B cell (primary cell): ENCODE measurements around the gene PTP4A1. TPM values are rescaled to one million over a fixed set of nuclear protein-coding genes. Genes with fewer than 3 reads are reported as not detected.

ENCODE experiments used
- ATAC-seq: fragments of 200-7000 bp; cut with Tn5 transposase; one replicate; pipeline ENCODE4 v1.10.0; 2021; ENCODE audit warnings: low read depth, mild to moderate bottlenecking, moderate number of reproducible peaks, moderate library complexity
- CTCF ChIA-PET: fragments of 350-600 bp; sonication (Branson Sonifier 250); formaldehyde crosslinking; loops from one replicate; lab custom pipeline; 2021; ENCODE audit warnings: antibody characterized with exemption, inconsistent platforms; lab: Charles Lee
- POLR2A ChIA-PET: fragments of 350-600 bp; sonication (Branson Sonifier 250); formaldehyde crosslinking; loops from one replicate; lab custom pipeline; 2021; ENCODE audit warnings: antibody characterized with exemption; lab: Charles Lee
- DNase-seq: peaks from one replicate; pipeline ENCODE4 v3.0.0; 2013
- H2AFZ ChIP-seq: 2 replicates; pipeline ENCODE4 v1.6.1; 2012; ENCODE audit warnings: mild to moderate bottlenecking, low read depth, low read length; ENCODE audit not compliant: insufficient read depth, poor library complexity, severe bottlenecking
- H3K27ac ChIP-seq, 2 donors: 1 replicate in 1 of 2; 2 replicates in 1 of 2; pipeline ENCODE4 v1.5.1; 2012 to 2013; ENCODE audit warnings: low read length in 2 of 2, mild to moderate bottlenecking in 2 of 2, moderate library complexity in 1 of 2
- H3K27me3 ChIP-seq, 4 experiments: fragments of 200-600 bp in 1 of 4; sonication (generic) in 1 of 4; replicated peaks in 1 of 4; 1 replicate in 2 of 4; 2 replicates in 2 of 4; pipeline versions ENCODE4 v1.6.1 to v1.7.0; 2013 to 2016; ENCODE audit warnings: low read length in 3 of 4, mild to moderate bottlenecking in 2 of 4, mixed read lengths in 1 of 4, moderate library complexity in 1 of 4; ENCODE audit not compliant: insufficient read depth in 4 of 4, control insufficient read depth in 3 of 4; ENCODE audit errors: control extremely low read depth in 1 of 4
- H3K36me3 ChIP-seq, 2 experiments: replicated peaks in 1 of 2; 1 replicate in 1 of 2; 2 replicates in 1 of 2; pipeline versions ENCODE4 v1.6.1 to v1.7.1; 2013; ENCODE audit warnings: low read length in 1 of 2; ENCODE audit not compliant: insufficient read depth in 2 of 2, control insufficient read depth in 1 of 2; ENCODE audit errors: control extremely low read depth in 1 of 2, extremely low read depth in 1 of 2
- H3K4me1 ChIP-seq, 2 donors: fragments of 200-600 bp in 1 of 2; sonication (generic) in 1 of 2; 1 replicate in 1 of 2; 2 replicates in 1 of 2; pipeline versions ENCODE4 v1.5.1 to v1.6.1; 2013 to 2017; ENCODE audit warnings: low read length in 2 of 2; ENCODE audit not compliant: control insufficient read depth in 2 of 2, insufficient read depth in 2 of 2
- H3K4me2 ChIP-seq: replicated peaks from 2 replicates; pipeline ENCODE3; 2012; ENCODE audit warnings: mild to moderate bottlenecking, low read depth, low read length; ENCODE audit not compliant: poor library complexity, severe bottlenecking
- H3K4me3 ChIP-seq, 5 experiments: fragments of 200-600 bp in 1 of 5; sonication (generic) in 1 of 5; 1 replicate in 3 of 5; 2 replicates in 2 of 5; pipeline versions ENCODE4 v1.5.1 to v1.7.0; 2011 to 2016; ENCODE audit warnings: low read length in 4 of 5, mild to moderate bottlenecking in 4 of 5, low read depth in 2 of 5, control low read depth in 1 of 5, moderate library complexity in 1 of 5; ENCODE audit not compliant: insufficient read depth in 1 of 5; ENCODE audit errors: control extremely low read depth in 1 of 5, extremely low read depth in 1 of 5
- H3K79me2 ChIP-seq: fragments of 200-600 bp; sonication (generic); one replicate; pipeline ENCODE4 v1.6.0; 2016; ENCODE audit warnings: low read length; ENCODE audit not compliant: control insufficient read depth, insufficient read depth
- H3K9ac ChIP-seq: fragments of 200-600 bp; sonication (generic); 2 replicates; pipeline ENCODE4 v1.6.1; 2017; ENCODE audit warnings: mild to moderate bottlenecking, low read length, moderate library complexity
- H3K9me3 ChIP-seq, 3 donors: one replicate each; pipeline versions ENCODE4 v1.6.1 to v1.7.1; 2013; ENCODE audit warnings: low read length in 2 of 3; ENCODE audit not compliant: control insufficient read depth in 2 of 3, insufficient read depth in 1 of 3; ENCODE audit errors: control extremely low read depth in 1 of 3
- H4K20me1 ChIP-seq: 2 replicates; pipeline ENCODE4 v1.6.0; 2012; ENCODE audit warnings: mild to moderate bottlenecking, low read length; ENCODE audit not compliant: insufficient read depth, control insufficient read depth, poor library complexity, severe bottlenecking
- H3K27ac Mint-ChIP-seq: one replicate; pipeline ENCODE4 v1.8.0; 2021; ENCODE audit warnings: mixed read lengths
- H3K27me3 Mint-ChIP-seq: one replicate; pipeline ENCODE4 v1.8.0; 2021; ENCODE audit warnings: mixed read lengths
- H3K4me1 Mint-ChIP-seq: one replicate; pipeline ENCODE4 v1.8.0; 2021; ENCODE audit warnings: mixed read lengths
- H3K4me3 Mint-ChIP-seq: one replicate; pipeline ENCODE4 v1.8.0; 2021; ENCODE audit warnings: mixed read lengths
- H3K9me3 Mint-ChIP-seq: one replicate; pipeline ENCODE4 v1.8.0; 2022; ENCODE audit warnings: mixed read lengths; ENCODE audit not compliant: insufficient read depth
- EZH2 ChIP-seq: IDR thresholded peaks from 2 replicates; pipeline ENCODE4 v1.6.1; 2012; ENCODE audit warnings: borderline replicate concordance, low read depth, mild to moderate bottlenecking, moderate library complexity, low read length; ENCODE audit not compliant: insufficient read depth, poor library complexity, severe bottlenecking
- WGBS: methylation state at CpG from one replicate; pipeline ENCODE4 v1.1.5; 2013; ENCODE audit warnings: missing lambda C conversion rate; ENCODE audit not compliant: insufficient coverage; 5-methylcytosine and 5-hydroxymethylcytosine counted together
- intact Hi-C: fragments of 100-400 bp; cut with micrococcal nuclease; formaldehyde crosslinking; loops from one replicate; pipeline ENCODE4 v1.10.0; 2022
- polyA plus RNA-seq: library from polyadenylated mRNA; depleted of rRNA; stranded (reverse); fragments of >200 nt; gene quantifications from 2 replicates; pipeline ENCODE4 v1.2.3, GENCODE V29; 2012
- total RNA-seq, 2 donors: library from RNA; stranded (reverse); fragments of 120-200 nt in 1 of 2; gene quantifications; 1 replicate in 1 of 2; 2 replicates in 1 of 2; pipeline versions ENCODE4 v1.2.3 to v1.2.4, GENCODE V29; 2013 to 2022
- TF ChIP-seq, protein P1 (sequence below): fragments of 200-600 bp; IDR thresholded peaks from one replicate; pipeline ENCODE4 v1.8.0; 2022; ENCODE audit warnings: antibody characterized with exemption, mild to moderate bottlenecking

PTP4A1 gene
- total and polyA plus RNA-seq, 2 donors (not counting 1 experiment from before 2014, with no cell fraction given), result 33.7 to 80.6 TPM

DNA sequence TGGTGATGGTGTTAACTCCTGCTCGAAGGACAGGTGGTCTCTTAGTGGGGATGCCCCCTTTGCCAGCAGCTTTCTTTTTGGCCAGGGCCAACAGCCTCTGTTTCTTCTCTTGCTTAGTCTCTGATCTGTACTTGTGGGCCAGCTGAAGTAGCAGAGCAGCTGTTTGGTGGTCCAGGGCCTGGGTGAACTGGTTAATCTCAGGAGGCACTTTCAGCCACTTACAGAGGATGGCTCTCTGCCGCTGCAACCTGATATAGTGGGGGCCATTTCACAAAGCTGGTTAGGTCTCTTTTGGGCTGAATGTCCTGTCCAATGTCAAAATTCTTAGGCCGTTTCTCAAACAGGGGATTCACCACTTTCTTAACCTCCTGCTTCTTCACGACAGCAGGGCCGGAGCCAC, 23.2 kb upstream of the PTP4A1 start:
- H3K4me3 Mint-ChIP-seq, result no peak overlapping the region
- H3K27ac ChIP-seq, result no peak overlapping the region
- no peak for TF ChIP-seq EZH2
- TF ChIP-seq, protein P1, sequence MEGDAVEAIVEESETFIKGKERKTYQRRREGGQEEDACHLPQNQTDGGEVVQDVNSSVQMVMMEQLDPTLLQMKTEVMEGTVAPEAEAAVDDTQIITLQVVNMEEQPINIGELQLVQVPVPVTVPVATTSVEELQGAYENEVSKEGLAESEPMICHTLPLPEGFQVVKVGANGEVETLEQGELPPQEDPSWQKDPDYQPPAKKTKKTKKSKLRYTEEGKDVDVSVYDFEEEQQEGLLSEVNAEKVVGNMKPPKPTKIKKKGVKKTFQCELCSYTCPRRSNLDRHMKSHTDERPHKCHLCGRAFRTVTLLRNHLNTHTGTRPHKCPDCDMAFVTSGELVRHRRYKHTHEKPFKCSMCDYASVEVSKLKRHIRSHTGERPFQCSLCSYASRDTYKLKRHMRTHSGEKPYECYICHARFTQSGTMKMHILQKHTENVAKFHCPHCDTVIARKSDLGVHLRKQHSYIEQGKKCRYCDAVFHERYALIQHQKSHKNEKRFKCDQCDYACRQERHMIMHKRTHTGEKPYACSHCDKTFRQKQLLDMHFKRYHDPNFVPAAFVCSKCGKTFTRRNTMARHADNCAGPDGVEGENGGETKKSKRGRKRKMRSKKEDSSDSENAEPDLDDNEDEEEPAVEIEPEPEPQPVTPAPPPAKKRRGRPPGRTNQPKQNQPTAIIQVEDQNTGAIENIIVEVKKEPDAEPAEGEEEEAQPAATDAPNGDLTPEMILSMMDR, result no peak
- ChIA-PET POLR2A (no interaction called here), CTCF (interaction anchor here (1.0 kb wide), 1 partner anchor 215 kb away, joined by 3 read pairs; no protein-coding TSS in a partner anchor)
- H3K9ac ChIP-seq, result no peak overlapping the region
- H3K27me3 ChIP-seq, result peaks cover 0 to 3% (median 0%) of the 10 kb centered on the region in 4 experiments
- H3K27me3 Mint-ChIP-seq, result peaks cover 13% of the 10 kb centered on the region
- 100% methylated on average over 2 of the region's 5 CpGs for WGBS
- intact Hi-C loops, result no loop called here
- no peaks in the 10 kb centered on the region for H3K4me1 ChIP-seq
- H2AFZ ChIP-seq, result no peak overlapping the region
- no peak for DNase-seq
- H3K4me3 ChIP-seq, result no peak overlapping the region
- H3K4me2 ChIP-seq, result no peak overlapping the region
- no peaks in the 10 kb centered on the region for H4K20me1 ChIP-seq
- no peak overlapping the region for H3K27ac Mint-ChIP-seq
- no peak for ATAC-seq
- H3K36me3 ChIP-seq, result no peaks in the 10 kb centered on the region
- H3K9me3 Mint-ChIP-seq, result no peaks in the 10 kb centered on the region
- no peaks in the 10 kb centered on the region for H3K9me3 ChIP-seq
- H3K79me2 ChIP-seq, result no peaks in the 10 kb centered on the region
- no peaks in the 10 kb centered on the region for H3K4me1 Mint-ChIP-seq

DNA sequence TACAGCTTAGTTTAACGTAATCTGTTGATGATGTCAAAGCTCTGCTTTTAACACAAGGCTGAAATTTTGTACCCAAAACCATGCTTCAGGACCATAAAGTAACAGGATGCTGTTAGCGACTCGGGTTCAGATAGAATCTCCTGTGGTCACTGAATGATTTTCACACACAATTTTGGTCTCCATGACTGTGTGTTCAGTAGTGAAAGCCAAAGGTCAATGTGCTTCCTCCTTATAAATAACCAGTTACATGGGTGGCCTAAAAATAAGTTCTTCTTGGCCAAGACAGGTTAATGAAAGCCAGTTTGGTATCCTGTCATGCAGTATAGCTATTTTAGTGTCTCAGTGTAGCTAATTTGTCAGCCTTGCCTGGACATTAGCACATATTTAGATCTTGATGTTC, 19.1 kb upstream of the PTP4A1 start:
- Histone ChIP-seq H3K36me3 (no peaks in the 10 kb centered on the region), H3K79me2 (no peaks in the 10 kb centered on the region), H3K9ac (no peak overlapping the region), H3K4me1 (no peaks in the 10 kb centered on the region), H3K27me3 (peaks cover 0 to under 1% (median 0%) of the 10 kb centered on the region in 4 experiments), H4K20me1 (no peaks in the 10 kb centered on the region), H3K9me3 (no peaks in the 10 kb centered on the region), H3K27ac (no peak overlapping the region), H3K4me2 (no peak overlapping the region), H3K4me3 (no peak overlapping the region), H2AFZ (no peak overlapping the region)
- DNase-seq (no peak), ATAC-seq (no peak)
- Mint-ChIP-seq H3K4me1 (no peaks in the 10 kb centered on the region), H3K9me3 (no peaks in the 10 kb centered on the region), H3K27me3 (peaks cover 12% of the 10 kb centered on the region), H3K4me3 (no peak overlapping the region), H3K27ac (no peak overlapping the region)
- intact Hi-C loops, result no loop called here
- TF ChIP-seq, protein P1, result no peak
- TF ChIP-seq EZH2, result no peak
- ChIA-PET CTCF (no interaction called here), POLR2A (no interaction called here)
- no CpG with 5 or more reads among the region's 3 CpGs for WGBS
